ENCODE results near the gene METTL8.

DNA sequence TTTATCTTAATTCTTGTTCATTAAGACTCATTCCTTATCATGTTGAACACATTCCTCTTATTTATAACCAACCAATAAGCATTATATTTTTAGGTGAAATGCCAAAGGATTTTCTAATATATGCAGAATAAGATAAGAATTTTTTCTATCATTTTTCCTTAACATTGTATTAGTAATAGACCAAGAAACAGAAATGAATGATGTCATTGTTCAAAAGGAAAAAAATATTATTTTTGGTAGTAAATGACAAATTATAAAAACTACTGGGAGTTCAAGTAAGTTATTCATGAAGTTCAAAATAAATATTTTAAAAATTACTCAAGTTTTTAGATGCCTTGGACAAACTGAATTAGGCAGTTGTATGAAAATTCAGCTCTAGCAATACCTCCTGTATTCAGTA, 25.7 kb upstream of the METTL8 start:
- TF ChIP-seq, protein P1, sequence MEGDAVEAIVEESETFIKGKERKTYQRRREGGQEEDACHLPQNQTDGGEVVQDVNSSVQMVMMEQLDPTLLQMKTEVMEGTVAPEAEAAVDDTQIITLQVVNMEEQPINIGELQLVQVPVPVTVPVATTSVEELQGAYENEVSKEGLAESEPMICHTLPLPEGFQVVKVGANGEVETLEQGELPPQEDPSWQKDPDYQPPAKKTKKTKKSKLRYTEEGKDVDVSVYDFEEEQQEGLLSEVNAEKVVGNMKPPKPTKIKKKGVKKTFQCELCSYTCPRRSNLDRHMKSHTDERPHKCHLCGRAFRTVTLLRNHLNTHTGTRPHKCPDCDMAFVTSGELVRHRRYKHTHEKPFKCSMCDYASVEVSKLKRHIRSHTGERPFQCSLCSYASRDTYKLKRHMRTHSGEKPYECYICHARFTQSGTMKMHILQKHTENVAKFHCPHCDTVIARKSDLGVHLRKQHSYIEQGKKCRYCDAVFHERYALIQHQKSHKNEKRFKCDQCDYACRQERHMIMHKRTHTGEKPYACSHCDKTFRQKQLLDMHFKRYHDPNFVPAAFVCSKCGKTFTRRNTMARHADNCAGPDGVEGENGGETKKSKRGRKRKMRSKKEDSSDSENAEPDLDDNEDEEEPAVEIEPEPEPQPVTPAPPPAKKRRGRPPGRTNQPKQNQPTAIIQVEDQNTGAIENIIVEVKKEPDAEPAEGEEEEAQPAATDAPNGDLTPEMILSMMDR (IDR thresholded peaks at IDR 0.05), result no peak
- no peak for TF ChIP-seq POLR2A (IDR thresholded peaks at IDR 0.05)
